Stimulated activated CD8-positive, alpha-beta memory T cell treated with anti-CD3 and anti-CD28 coated beads, Interleukin-4, amount 100 ng/mL, for 4 hours (primary cell): ENCODE measurements around the gene COL4A5.
"Not testable (repeated sequence)": the region's sequence is repeated elsewhere in the genome, so short reads cannot be mapped to it uniquely, and the experiment has no call there.

Experiments used
- DNase-seq, 2 donors: peaks; one replicate each; pipeline ENCODE4 v3.0.0-alpha.2; 2020; ENCODE audit warnings: low read depth in 2 of 2, low spot score in 1 of 2

The COL4A5 gene

DNA sequence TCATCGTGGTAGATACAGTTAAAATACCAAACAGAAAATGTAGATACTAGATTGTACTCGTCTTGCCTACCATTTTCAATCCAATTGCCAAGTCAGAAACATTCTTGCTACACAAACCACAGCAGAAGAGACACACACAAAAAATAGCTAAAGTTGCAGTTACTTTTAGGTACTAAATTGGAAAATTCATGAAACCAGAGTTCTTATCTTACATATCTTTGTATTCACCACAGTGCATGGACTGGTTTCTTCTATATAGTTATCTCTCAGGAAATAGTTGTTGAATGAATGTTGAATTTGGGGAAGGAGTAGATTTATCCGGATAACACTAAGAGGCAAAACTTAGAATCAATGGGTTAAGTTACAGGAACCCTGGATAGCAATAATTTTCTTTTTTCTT lies 14.2 kb downstream of the COL4A5 start:
- DNase-seq: no peak

DNA sequence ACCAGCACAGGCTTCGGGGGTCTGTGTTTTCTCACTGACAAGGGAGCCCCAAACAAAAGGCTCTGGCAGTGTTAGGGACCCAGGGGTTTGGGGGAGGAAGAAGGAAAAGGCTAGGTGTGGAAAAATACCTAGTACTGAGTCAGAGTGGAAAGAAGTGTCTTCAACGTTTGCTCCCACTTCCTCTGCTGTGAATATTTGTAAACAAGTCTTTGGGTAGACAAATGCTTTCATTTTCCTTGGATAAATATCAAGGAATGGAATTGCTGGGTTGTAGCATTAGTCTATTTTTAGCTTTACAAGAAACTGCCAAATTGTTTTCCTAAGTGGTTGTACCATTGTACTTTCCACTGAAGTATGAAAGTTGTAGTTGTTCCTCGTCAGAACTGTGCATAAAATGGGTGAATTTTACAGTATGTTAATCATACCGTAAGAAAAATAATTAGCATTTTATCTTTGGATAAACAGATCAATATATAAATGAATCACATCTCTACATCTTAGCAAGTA lies 17.4 kb downstream of the COL4A5 start:
- no peak for DNase-seq

DNA sequence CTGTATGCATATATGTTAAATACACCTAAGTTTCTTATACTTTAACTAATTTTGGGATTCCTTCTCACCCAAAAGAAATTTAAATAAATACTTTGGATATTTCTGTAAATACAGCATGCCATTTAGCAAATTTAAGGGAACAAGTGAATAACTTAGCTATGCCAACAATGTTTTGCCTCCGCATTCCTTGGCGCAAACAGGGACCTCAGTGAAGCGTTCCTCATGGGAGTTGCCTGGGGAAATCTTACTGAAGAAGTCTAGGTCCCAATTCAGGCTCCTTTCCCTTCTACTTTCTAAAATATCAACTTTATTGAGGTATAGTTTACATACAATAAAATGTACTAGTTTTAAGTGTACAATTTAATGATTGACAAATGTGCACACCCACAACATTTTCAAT lies 25.0 kb downstream of the COL4A5 start:
- no peak for DNase-seq

DNA sequence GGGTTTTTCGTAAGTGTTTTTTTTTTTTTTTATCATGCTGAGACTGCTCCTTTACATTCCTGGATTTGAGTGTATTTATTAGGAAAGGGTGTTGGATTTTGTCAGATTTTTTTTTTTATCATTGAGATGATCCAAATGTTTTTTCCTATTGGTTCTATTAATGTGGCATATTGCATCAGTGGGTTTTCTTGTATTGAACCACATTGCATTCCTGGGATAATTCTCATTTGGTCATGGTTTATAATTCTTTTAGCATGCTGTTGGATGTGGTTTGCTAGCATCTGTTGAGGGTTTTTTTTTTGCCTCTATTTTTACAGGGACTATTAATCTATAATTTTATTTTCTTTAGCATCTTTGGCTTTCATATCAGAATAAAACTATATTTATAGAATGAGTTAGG lies 28.8 kb downstream of the COL4A5 start:
- DNase-seq: no peak

DNA sequence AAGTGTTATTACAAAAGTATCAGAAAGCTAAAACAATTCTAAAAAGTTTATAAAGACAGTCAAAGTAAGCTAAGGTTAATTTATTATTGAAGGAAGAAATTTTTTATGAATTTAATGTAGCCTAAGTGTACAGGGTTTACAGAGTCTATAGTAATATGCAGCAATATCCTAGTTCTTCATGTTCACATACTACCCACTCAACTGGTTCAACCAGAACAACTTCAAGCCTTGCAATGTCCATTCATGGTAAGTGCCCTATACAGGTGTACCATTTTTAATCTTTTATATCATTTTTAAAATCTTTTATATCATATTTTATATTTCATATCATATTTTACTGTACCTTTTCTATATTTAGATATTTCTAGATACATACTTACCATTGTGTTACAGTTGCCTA lies 34.3 kb downstream of the COL4A5 start:
- no peak for DNase-seq

DNA sequence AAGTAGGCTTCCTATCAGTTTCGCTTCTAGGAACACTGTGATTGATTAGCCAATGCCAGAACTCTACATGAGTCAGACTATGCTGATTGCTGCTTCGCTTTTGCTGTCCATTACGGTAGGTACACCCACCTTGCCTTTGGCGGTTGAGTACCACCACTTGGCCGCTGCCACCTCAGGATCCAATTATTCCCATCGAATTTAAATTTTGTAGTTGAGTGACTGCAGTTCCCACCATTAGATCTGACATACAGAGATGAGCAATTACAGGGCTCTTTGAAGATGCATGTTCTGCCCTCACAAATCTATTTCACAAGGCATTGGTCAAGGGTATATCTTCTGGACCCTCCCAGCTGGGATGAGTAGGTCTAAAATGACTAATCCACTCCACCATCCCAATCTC lies 41.9 kb downstream of the COL4A5 start:
- DNase-seq: not testable (repeated sequence)

DNA sequence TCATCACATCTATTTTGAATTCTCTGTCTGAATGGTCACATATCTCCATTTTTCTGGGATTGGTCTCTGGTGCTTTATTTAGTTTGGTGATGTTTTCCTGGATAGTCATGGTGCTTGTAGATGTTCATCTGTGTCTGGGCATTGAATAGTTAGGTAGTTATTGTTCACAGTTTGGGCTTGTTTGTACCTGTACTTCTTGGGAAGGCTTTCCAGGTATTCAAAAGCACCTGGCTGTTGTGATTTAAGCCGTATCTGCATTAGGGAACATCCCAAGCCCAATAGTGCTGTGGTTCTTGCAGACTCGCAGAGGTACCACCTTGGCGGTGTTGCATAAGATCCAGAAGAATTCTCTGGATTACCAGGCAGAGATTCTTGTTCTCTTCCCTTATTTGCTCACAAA lies 44.6 kb downstream of the COL4A5 start:
- no peak for DNase-seq

DNA sequence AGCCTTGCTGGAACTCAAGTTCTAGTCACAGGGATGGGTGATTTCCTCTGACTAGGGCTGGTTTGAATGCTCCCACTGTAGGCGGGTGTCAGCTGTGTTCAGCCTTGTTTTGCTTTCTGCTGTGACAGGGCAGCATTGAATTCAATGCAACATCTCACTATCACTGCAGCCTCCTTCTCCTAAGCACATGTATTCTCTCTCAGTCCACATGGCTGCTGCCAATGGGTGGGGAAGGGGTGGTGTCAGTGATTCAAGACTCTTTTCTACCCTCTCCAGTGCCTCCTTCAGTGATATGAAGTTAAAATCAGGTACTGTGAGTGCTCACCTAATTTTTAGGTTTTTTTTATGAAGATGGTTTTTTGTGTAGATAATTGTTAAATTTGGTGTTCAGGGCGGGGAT lies 46.3 kb downstream of the COL4A5 start:
- DNase-seq: no peak

DNA sequence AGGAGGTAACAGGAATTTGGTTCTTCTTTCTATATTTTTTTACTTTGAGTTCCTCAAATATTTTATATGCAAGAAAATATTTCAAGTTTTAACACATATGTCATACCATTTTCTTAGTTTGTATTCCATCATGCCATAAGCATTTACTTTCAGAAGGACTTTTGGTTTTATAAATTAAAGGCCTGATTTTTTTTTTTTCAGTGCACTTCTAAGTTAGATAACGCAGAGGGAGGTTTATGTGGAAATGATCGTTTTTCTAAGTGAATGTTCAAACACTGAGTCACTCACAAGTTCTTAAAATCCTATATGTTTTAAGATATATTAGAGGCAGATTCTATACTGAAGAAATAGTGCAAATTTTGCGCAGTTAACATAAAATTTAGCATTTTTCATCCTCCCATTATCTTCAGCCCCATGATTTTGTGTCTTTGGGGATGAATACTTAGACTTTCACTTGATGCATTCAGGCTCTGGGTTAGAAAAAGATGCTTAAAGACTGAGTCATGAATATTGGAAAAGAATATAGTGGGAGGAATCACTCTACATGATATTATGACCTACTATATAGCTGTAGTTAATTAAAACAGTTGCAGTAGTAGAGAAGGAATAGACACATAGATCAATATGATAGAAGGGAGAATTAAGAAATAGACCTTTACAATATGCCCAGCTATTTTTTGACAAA lies 54.9 kb downstream of the COL4A5 start:
- no peak for DNase-seq

DNA sequence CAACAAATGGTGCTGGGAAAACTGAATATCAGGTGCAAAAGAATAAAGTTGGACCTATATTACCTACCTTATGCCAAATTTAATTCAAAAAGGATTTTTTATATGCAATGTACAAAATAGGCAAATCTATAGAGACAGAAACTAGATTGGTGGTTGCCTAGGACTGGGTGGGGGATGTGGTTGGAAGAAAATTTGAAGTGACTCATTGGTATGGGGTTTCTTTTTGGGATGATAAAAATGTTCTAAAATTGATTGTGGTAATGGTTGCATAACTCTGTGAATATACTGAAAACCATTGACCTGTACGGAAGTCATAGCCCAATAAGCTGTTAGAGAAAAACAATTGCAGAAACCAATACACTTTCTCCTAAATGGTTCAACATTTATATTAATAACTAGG lies 72.1 kb downstream of the COL4A5 start:
- no peak for DNase-seq

DNA sequence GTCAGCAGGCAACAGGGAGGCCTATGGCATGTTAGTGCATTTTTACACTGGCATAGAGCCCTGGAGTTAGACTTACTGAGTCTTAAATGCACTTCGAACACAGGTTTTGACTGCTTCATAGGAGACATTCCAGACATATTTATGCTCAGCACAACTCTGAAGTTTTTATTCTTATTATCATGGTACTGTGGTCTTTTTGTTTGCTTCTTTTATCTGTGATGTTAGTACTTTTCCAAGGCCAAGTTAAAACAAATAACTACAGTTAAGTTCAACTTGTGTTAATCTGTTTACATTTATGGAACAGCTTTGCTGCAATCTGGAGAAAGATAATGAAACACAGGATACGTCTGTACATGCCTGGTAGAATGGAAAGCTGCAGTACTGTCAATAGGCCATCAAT lies 76.5 kb downstream of the COL4A5 start:
- no peak for DNase-seq

DNA sequence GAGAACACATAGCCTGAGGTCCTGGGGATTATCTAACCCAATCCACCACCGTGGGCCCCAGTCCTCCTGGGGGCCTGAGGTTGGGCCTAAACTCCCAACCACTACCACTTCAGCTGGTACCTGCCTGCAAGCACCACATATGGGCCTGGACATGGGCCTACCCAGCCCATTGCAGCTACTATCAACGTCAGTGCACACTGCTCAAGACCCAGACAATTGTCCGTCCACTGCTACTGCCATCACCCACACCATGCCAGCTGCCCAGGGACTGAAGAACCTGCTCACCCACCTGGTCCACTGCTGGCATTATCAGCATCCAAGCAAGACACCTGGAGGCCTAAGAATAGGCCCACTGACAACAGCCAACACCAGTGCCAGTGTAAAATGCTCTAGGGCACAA lies 88.1 kb downstream of the COL4A5 start:
- DNase-seq: no peak

DNA sequence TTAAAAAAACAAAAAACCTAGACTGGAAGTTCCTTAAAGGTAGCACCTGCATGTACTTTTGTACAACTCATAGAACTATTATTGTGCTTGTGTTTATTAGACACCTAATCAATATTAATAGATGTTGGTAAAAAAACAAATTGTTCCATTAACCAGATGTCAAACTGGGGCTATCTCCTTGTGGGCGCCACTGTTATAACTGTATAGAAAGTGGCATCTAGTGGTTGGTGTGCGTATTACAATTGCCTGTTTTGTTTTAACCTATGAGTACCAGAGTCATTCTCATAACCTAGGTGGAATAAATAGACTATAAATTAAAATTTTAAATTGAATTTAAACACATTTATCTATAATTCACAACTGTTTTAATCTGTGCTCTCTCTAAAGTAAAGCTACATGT lies 97.4 kb downstream of the COL4A5 start:
- no peak for DNase-seq

DNA sequence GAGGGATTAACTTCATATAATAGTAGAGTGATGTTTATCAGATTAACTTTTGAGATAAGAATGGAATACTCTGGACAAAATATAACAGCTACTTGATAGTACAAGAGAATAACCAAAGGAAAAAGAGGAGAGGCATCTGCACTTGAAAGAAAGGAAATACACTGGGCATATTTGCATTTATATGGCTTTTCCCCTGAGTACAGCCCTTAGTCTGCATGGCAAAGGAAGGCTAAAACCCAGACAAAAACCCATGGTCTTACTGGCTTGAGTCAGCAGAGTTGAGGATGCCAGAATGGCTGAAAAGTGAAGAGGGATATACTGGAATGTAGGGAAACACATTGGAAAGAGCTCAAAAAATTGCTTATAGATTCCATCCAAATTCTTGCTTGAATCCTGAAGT lies 101.6 kb downstream of the COL4A5 start:
- no peak for DNase-seq

DNA sequence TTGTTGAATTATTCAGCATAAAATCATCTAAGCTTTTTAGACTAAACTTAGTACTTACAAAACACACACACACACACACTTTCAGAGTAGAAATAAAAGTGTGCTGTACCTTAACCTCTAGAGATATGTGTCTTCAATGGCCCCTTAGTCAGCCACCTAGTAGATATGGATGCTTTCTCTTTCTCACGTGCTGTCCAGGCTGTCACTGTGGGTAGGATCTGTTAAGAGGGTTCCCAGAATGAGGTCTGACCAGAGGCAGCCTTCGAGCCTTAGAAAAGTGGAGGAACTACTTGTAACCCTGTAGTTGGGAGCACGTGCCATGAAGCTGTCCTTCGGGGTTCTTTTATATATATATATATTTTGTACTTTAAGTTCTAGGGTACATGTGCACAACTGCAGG lies 117.9 kb downstream of the COL4A5 start:
- DNase-seq: no peak

DNA sequence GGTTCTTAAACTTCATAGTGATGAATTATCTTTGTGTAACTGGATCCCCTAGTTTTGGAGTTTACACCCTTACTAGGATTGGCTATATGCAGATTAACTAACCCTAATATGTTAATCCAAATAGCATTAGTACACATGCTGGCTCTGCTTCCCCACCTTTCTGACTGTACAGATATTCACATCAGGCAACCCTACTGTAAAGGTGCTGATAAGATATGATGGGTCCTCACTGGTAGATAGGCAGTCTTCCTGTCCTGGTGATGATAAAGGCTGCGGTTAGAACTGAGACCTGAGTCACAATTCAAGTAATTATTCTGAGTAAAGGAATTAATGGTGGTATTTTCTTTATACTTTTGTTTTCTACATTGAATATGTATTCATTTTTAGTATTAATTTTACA lies 118.6 kb downstream of the COL4A5 start:
- DNase-seq: no peak

DNA sequence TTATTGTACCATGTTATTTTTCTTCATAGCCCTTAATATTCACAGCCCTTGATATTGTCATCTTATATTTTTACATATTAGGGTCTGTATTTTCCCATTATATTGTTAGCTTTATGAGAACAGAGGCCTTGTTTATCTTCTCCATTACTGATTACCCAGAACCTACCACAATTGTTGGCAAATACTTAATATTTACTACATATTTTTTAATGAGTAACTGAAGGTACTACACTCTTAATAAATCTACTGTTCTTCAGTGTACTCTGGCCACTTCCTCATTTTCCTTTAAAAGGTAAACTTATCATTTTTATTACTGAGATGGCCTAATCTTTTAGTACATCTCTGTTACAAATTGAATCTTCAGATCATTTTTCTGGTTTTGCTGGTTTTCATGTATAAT lies 133.5 kb downstream of the COL4A5 start:
- no peak for DNase-seq

DNA sequence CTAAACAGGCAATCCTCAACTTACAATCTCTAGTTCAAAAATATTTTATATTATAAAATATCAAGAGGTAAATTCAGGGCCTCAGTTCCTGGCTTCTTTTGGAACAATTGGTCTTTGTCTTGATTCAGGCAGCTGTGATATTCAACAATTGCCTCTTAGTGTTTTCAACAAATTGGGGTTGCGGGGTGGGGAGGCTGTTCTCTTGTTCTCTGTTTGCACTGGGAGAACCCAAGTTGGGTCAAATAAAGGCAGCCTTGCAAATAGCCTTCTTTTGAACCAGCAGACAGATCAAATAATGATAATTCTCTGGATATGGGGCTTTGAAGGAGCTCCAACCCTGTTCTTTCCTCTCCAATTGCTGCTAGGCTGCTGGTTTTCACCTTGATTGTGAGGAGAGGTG lies 142.5 kb downstream of the COL4A5 start:
- no peak for DNase-seq

DNA sequence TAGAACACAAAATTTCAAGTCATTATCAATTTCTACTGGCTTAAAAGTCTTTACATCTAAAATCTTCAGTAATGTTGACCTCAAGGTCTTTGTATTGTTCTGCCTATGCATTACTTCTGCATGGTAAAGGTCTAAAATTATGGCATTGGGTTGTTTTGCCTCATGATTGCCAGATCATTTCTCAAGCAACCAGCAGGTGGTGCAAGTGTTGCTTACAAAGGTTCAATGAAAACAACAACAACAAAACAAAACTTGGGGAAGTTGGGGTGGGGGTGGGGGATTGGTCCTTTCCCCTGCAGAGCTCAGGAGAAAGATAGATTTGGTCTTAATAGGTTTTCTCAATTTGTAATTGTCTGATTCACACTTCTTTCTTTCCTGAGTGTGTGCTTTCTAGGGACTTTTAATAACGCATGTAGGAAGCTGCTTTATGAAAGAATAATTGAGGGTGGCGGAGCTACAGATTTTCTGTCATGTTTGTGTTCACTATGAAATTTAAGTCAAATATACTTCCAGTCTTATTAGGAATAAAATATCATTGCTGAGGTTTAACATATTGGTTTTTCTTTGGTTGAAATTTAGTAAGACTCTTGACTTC lies 145.1 kb downstream of the COL4A5 start:
- DNase-seq: no peak

DNA sequence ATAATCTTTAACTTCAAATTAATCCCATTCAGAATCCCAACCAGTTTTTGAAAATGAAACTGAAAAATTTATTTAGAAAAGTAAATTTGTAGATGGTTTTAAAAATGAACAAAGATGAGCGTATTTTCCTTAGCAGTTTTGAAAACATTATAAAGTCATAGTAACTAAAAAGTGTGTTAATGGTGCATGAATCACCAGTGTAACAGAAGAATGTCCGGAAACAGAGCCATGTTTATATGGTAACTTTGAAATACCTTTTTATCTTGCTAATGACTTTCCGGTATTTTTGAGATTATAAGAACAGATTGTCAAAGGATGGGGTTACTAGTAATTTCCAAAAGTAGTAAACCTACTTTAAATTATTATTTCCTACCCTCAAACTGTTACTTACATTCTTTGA lies 150.9 kb downstream of the COL4A5 start:
- no peak for DNase-seq

DNA sequence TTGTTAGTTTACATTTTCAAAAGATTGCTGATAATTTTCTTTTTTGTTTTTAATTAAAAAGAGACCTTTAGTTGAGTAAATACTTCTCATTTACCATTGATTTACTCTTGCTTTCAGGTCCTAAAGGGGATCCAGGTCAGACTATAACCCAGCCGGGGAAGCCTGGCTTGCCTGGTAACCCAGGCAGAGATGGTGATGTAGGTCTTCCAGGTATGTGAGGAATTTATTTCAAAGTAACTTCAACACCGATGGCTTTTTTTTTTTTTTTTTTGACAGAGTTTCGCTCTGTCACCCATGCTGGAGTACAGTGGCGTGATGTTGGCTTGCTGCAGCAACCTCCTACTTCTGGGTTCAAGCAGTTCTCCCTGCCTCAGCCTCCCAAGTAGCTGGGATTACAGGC lies 161.6 kb downstream of the COL4A5 start:
- DNase-seq: no peak

DNA sequence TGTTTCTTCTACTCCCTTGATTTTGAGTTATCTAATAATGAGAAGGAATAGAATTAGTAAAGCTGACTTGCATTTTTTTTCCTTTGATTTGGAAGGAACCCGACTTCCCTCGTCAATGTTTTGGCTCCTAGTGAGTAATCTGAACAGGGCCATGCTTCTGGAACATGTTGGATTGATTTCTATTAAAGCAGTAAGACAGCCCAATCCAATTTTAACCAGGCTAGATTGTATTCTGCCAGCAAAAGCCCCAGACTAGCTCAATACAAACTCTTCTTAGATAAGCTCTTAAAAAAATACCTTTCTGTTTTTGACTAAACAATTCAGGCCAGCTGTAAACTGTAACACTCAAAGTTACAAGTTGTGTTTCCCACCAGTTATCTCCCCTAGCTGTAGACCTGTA lies 170.5 kb downstream of the COL4A5 start:
- no peak for DNase-seq

DNA sequence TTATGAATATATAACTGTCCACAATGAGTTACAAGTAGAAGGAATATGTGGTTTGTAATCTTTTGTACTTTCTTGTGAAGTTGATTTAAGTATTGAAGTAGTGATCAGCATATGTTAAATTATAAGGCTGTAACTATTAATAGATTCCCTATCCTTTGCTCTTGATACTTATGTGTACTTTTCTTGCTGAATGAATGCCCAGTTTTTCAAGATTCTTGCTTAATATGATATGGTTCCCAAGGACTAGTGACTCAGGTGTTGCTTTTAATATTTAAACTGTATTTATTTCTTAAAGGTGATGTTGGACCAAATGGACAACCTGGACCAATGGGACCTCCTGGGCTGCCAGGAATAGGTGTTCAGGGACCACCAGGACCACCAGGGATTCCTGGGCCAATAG lies 175.0 kb downstream of the COL4A5 start:
- no peak for DNase-seq
